ENCODE results near the gene UBA7. TPM values are rescaled to one million over a fixed set of nuclear protein-coding genes. Genes with fewer than 3 reads are reported as not detected.

The UBA7 gene
- total and polyA plus RNA-seq, 2 of the 13 experiments (the other 11 are each of a cell fraction or from before 2014, with no cell fraction given): 9.5 to 16.5 TPM

DNA sequence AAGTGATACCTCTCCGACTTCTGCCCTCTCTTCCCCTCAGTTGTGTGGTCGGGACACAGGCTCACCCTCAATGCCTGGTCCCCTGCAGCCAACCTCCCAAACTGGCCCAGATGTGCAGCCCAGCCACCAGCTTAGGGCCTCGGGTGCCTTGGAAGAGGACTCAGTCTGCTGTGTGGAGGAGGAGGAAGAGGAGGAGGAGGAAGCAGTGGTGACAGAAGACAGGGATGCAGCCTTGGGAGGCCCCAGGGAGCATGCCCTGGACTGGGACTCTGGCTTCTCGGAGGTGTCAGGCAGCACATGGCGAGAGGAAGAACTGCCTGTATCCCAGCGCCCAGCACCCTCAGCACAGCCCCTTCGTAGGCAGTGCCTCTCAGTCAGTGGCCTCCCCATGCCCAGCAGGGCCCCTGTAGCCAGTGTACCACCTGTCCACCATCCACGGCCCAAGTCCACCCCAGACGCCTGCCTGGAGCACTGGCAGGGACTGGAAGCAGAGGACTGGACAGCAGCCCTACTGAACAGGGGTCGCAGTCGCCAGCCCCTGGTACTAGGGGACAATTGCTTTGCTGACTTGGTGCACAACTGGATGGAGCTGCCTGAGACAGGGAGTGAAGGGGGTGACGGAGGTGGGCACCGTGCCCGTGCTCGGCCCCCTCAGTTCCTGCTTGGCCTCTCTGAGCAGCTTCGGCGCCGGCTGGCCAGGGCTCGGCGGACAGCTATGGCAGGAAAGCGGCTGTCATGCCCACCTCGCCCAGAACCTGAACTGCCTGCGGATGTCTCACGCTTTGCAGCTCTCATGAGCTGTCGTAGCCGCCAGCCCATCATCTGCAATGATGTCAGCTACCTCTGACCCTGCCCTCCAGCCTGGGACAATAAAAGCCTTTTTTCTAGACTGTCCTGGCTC lies 9.4 kb downstream of the UBA7 start:
- H3K4me3 ChIP-seq (replicated peaks in 1 of 3; ENCODE audit: insufficient read depth in 1 of 3, low read depth in 2 of 3, low read length in 3 of 3): peak overlapping the region in 2 of 3 experiments; percentile 85 to 89; a peak in 3 of 6 replicates
- no peaks in the 10 kb centered on the region for H3K79me2 ChIP-seq (ENCODE audit: insufficient read depth, low read length)
- in situ Hi-C loops (cut with HindIII; ENCODE audit: extremely low pct_ligation_motif_present, low pct_unique_long_range_greater_than_20kb) (loop anchor here (5.0 to 10.0 kb wide), 2 partner anchors 38 to 100 kb away; partner anchors contain the start of gene MST1R), intact Hi-C loops (cut with micrococcal nuclease; ENCODE audit: unreplicated experiment) (no loop called here)
- no peak overlapping the region for H3K9ac ChIP-seq (ENCODE audit: insufficient read depth, low read depth, low read length)
- H3K27ac ChIP-seq (ENCODE audit: extremely low read length, insufficient read depth, low read length): no peak overlapping the region
- peaks cover 0 to 12% of the 10 kb centered on the region in 2 experiments; a peak in 3 of 5 replicates for H3K27me3 ChIP-seq (ENCODE audit: control insufficient read depth in 1 of 2, insufficient read depth in 2 of 2, low read length in 2 of 2)
- no peak overlapping the region for H2AFZ ChIP-seq (ENCODE audit: low read length)
- FAIRE-seq (no peak), DNase-seq (ENCODE audit: low spot score) (no peak), ATAC-seq (no peak)
- TF ChIP-seq MYC (CRISPR knock-in tag; IDR thresholded peaks at IDR 0.05; ENCODE audit: borderline replicate concordance): 0 out of 2 replicates have a peak, but pooled peaks have one; percentile 5
- TF ChIP-seq FOXA3 (CRISPR knock-in tag; IDR thresholded peaks at IDR 0.05): no peak
- TF ChIP-seq, protein P1, sequence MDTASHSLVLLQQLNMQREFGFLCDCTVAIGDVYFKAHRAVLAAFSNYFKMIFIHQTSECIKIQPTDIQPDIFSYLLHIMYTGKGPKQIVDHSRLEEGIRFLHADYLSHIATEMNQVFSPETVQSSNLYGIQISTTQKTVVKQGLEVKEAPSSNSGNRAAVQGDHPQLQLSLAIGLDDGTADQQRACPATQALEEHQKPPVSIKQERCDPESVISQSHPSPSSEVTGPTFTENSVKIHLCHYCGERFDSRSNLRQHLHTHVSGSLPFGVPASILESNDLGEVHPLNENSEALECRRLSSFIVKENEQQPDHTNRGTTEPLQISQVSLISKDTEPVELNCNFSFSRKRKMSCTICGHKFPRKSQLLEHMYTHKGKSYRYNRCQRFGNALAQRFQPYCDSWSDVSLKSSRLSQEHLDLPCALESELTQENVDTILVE (CRISPR knock-in tag; IDR thresholded peaks at IDR 0.05): no peak
- TF ChIP-seq ZNF263 (CRISPR knock-in tag; IDR thresholded peaks at IDR 0.05): peak; percentile 45; the same call in 1 of the 2 replicates
- TF ChIP-seq ZSCAN29 (CRISPR knock-in tag; conservative IDR thresholded peaks at IDR 0.05): no peak
- peak; percentile 33 for TF ChIP-seq AGO2 (optimal IDR thresholded peaks at IDR 0.05; ENCODE audit: low read depth, low read length)
- WGBS (ENCODE audit: low lambda C conversion rate): 75% methylated on average over 20 of the region's 26 CpGs
- ChIA-PET POLR2A (interaction anchor here (1.0 to 2.8 kb wide), 4 partner anchors 8 to 18 kb away, joined by 3 to 22 read pairs (median 9); partner anchors contain the start of genes IP6K1 and UBA7), CTCF (ENCODE audit: low intra/inter-chr PET ratio, low total read pairs) (no interaction called here)
- H3K36me3 ChIP-seq (replicated peaks in 1 of 2; ENCODE audit: control insufficient read depth in 1 of 2, insufficient read depth in 2 of 2, low read length in 2 of 2): no peaks in the 10 kb centered on the region
- no peaks in the 10 kb centered on the region for H4K20me1 ChIP-seq (ENCODE audit: insufficient read depth, low read length)
- peak overlapping the region; percentile 93 for H3K4me2 ChIP-seq (ENCODE audit: low read depth, low read length)
- H3K9me3 ChIP-seq (ENCODE audit: low read length): no peaks in the 10 kb centered on the region
- peaks cover 79% of the 10 kb centered on the region for H3K4me1 ChIP-seq (ENCODE audit: insufficient read depth, low read length)
- BruUV-seq (replicated peaks): no TSS peak

Data from HepG2 (cell line).